K562 (cell line): ENCODE measurements around the gene TFRC. TPM values are rescaled to one million over a fixed set of nuclear protein-coding genes. Genes with fewer than 3 reads are reported as not detected.

ENCODE experiments used
- ATAC-seq: fragments of 200-7000 bp; cut with Tn5 transposase; 3 replicates; pipeline ENCODE4 v1.9.1; 2020; ENCODE audit warnings: moderate library complexity
- BruUV-seq: library from RNA; stranded (reverse); fragments of 400-500 nt; replicated peaks from 2 replicates; lab custom pipeline; 2021; lab: Mats Ljungman, UMichigan
- CTCF ChIA-PET: fragments of 300-600 bp; formaldehyde crosslinking; extraction: SDS; loops from one replicate; lab custom pipeline; 2021; ENCODE audit warnings: low intra/inter-chr PET ratio; lab: Yijun Ruan, JAX
- POLR2A ChIA-PET: fragments of 300-600, 350-650 bp; sonication (Branson Sonifier 250); formaldehyde crosslinking; extraction: SDS; loops from one replicate; lab custom pipeline; 2021; ENCODE audit warnings: antibody characterized with exemption, inconsistent platforms; lab: Yijun Ruan, JAX
- DNase-seq, 4 experiments: peaks; one replicate each; pipeline versions ENCODE4 v3.0.0 to v3.0.0-alpha.2; 2011 to 2018; ENCODE audit warnings: low spot score in 3 of 4, mixed read lengths in 3 of 4; ENCODE audit errors: extremely low read depth in 1 of 4
- FAIRE-seq: peaks from 2 replicates; lab custom pipeline; 2011; peaks lifted over from hg19 to GRCh38; lab: Jason Lieb, UNC
- H2AFZ ChIP-seq: 2 replicates; pipeline ENCODE4 v1.6.0; 2011; ENCODE audit warnings: low read depth, low read length, control low read depth, inconsistent platforms
- H3K27ac ChIP-seq: fragments of 200-600 bp; 3 replicates; pipeline ENCODE4 v1.8.0; 2011; ENCODE audit warnings: low read depth, mild to moderate bottlenecking, control low read depth, inconsistent platforms, low read length, moderate library complexity, mixed read lengths; ENCODE audit errors: extremely low read depth
- H3K27me3 ChIP-seq, 2 experiments: fragments of 300-600 bp in 1 of 2; 2 replicates in 1 of 2; 3 replicates in 1 of 2; pipeline versions ENCODE4 v1.6.0 to v1.8.0; 2011; ENCODE audit warnings: inconsistent platforms in 2 of 2, low read length in 2 of 2, mild to moderate bottlenecking in 1 of 2, mixed read lengths in 1 of 2, moderate library complexity in 1 of 2; ENCODE audit not compliant: control insufficient read depth in 2 of 2, insufficient read depth in 2 of 2
- H3K36me3 ChIP-seq: fragments of 300-600 bp; 3 replicates; pipeline ENCODE4 v1.8.0; 2011; ENCODE audit warnings: mild to moderate bottlenecking, low read length, inconsistent platforms; ENCODE audit not compliant: control insufficient read depth, insufficient read depth
- H3K4me1 ChIP-seq, 2 experiments: fragments of 200-600 bp in 1 of 2; replicated peaks in 1 of 2; 2 replicates in 1 of 2; 3 replicates in 1 of 2; pipeline versions ENCODE4 v1.5.1 to v1.8.0; 2011; ENCODE audit warnings: inconsistent platforms in 2 of 2, low read length in 2 of 2, mild to moderate bottlenecking in 1 of 2, mixed read lengths in 1 of 2, moderate library complexity in 1 of 2; ENCODE audit not compliant: control insufficient read depth in 2 of 2, insufficient read depth in 2 of 2
- H3K4me2 ChIP-seq: 2 replicates; pipeline ENCODE4 v1.6.1; 2011; ENCODE audit warnings: low read length, control low read depth, inconsistent platforms, mixed read lengths; ENCODE audit not compliant: insufficient read depth
- H3K4me3 ChIP-seq: fragments of 200-600 bp; sonication (generic), shearing (Covaris generic); 2 replicates; pipeline ENCODE4 v1.5.1; 2016; ENCODE audit warnings: control low read depth, inconsistent platforms
- H3K79me2 ChIP-seq: fragments of 200-600 bp; 3 replicates; pipeline ENCODE4 v1.8.0; 2011; ENCODE audit warnings: low read length, inconsistent platforms; ENCODE audit not compliant: control insufficient read depth, insufficient read depth
- H3K9ac ChIP-seq, 2 experiments: 2 replicates each; pipeline versions ENCODE4 v1.6.0 to v1.6.1; 2011; ENCODE audit warnings: low read depth in 2 of 2, low read length in 2 of 2, control low read depth in 1 of 2, inconsistent platforms in 1 of 2, mild to moderate bottlenecking in 1 of 2, mixed read lengths in 1 of 2; ENCODE audit not compliant: insufficient read depth in 1 of 2
- H3K9me1 ChIP-seq: one replicate; pipeline ENCODE4 v1.6.0; 2011; ENCODE audit warnings: inconsistent platforms, mild to moderate bottlenecking, low read length, moderate library complexity; ENCODE audit not compliant: control insufficient read depth, insufficient read depth
- H3K9me3 ChIP-seq: replicated peaks from 2 replicates; pipeline ENCODE4 v1.5.1; 2011; ENCODE audit warnings: low read depth, low read length, inconsistent platforms; ENCODE audit not compliant: control insufficient read depth, insufficient read depth
- H4K20me1 ChIP-seq: replicated peaks from 2 replicates; pipeline ENCODE4 v1.6.1; 2011; ENCODE audit warnings: low read length, inconsistent platforms, mixed read lengths; ENCODE audit not compliant: control insufficient read depth, insufficient read depth
- BHLHE40 ChIP-seq: IDR thresholded peaks from 2 replicates; pipeline ENCODE4 v1.6.1; 2011; ENCODE audit warnings: low read length, improper control_type of control experiment
- CBX2 ChIP-seq: fragments of 200-600 bp; sonication (generic); IDR thresholded peaks from one replicate; pipeline ENCODE4 v1.6.1; 2012; ENCODE audit warnings: mild to moderate bottlenecking, low read length, inconsistent platforms; ENCODE audit not compliant: insufficient read depth, poor library complexity, severe bottlenecking
- DPF2 ChIP-seq: fragments of 450-650 bp; IDR thresholded peaks from 2 replicates; pipeline ENCODE4 v1.6.1; 2016
- LARP7 ChIP-seq: fragments of 450-650 bp; IDR thresholded peaks from 2 replicates; pipeline ENCODE4 v1.6.1; 2016
- MITF ChIP-seq: IDR thresholded peaks from 2 replicates; pipeline ENCODE4 v1.6.1; 2014; ENCODE audit warnings: antibody characterized with exemption
- NFATC3 ChIP-seq: fragments of 450-650 bp; IDR thresholded peaks from 2 replicates; pipeline ENCODE4 v1.6.1; 2017; ENCODE audit warnings: mild to moderate bottlenecking
- PBX2 ChIP-seq, 2 experiments: IDR thresholded peaks in 1 of 2; conservative IDR thresholded peaks in 1 of 2; 2 replicates each; pipeline ENCODE4 v1.6.1; 2016; ENCODE audit warnings: low read depth in 2 of 2, mild to moderate bottlenecking in 1 of 2, missing compliant biosample characterization in 1 of 2, missing genetic modification characterization in 1 of 2, moderate library complexity in 1 of 2
- POLR2H ChIP-seq: IDR thresholded peaks from 2 replicates; pipeline ENCODE4 v1.6.1; 2016; ENCODE audit warnings: missing genetic modification characterization, low read depth, mild to moderate bottlenecking, control low read depth, missing compliant biosample characterization, moderate library complexity
- SIX5 ChIP-seq, 2 experiments: IDR thresholded peaks; 2 replicates each; pipeline ENCODE4 v1.6.1; 2011; ENCODE audit warnings: low read length in 2 of 2, borderline replicate concordance in 1 of 2, low read depth in 1 of 2, mild to moderate bottlenecking in 1 of 2, moderate library complexity in 1 of 2; ENCODE audit not compliant: insufficient read depth in 1 of 2
- THRAP3 ChIP-seq: fragments of 450-650 bp; IDR thresholded peaks from 2 replicates; pipeline ENCODE4 v1.6.1; 2016; ENCODE audit warnings: mild to moderate bottlenecking, inconsistent platforms, borderline replicate concordance
- WHSC1 ChIP-seq: IDR thresholded peaks from one replicate; pipeline ENCODE4 v1.6.1; 2012; ENCODE audit warnings: low read length, control low read depth, inconsistent platforms
- ZNF408 ChIP-seq: fragments of 250-450 bp; sonication (Bioruptor Pico); IDR thresholded peaks from 2 replicates; pipeline ENCODE4 v1.4.0; 2020; ENCODE audit warnings: low read depth, mild to moderate bottlenecking, moderate library complexity
- ZNF589 ChIP-seq: fragments of 200-800 bp; sonication (Bioruptor generic); IDR thresholded peaks from 2 replicates; pipeline ENCODE4 v1.6.1; 2016; ENCODE audit warnings: low read depth, missing genetic modification characterization, missing compliant biosample characterization
- WGBS: fragments of 100-300 bp; shearing (Covaris generic); methylation state at CpG from one replicate; pipeline ENCODE4 v1.1.6; 2016; ENCODE audit warnings: low coverage, mixed read lengths; ENCODE audit not compliant: insufficient coverage; ENCODE audit errors: missing lambda C conversion rate; 5-methylcytosine and 5-hydroxymethylcytosine counted together
- in situ Hi-C: fragments of 300-500 bp; cut with MboI; formaldehyde crosslinking; loops from 4 replicates; pipeline ENCODE4 v1.15.0; 2018; ENCODE audit warnings: inconsistent platforms, mixed read lengths
- intact Hi-C: fragments of 100-400 bp; cut with micrococcal nuclease; formaldehyde crosslinking; loops from 2 replicates; pipeline ENCODE4 v1.14.2; 2022
- polyA plus RNA-seq, 8 experiments: library from polyadenylated mRNA; depleted of rRNA in 4 of 8; stranded (reverse) in 5 of 8; unstranded in 3 of 8; fragments of >200 nt; fragmentation: Nextera tagmentation in 2 of 8; fragmentation: Illumina TruSeq in 1 of 8; extraction: Ambion mirVana in 2 of 8; extraction: Trizol in 1 of 8; gene quantifications; 2 replicates each; pipeline versions ENCODE4 v1.2.1 to v1.2.3, GENCODE V29; 2011 to 2014; ENCODE audit warnings: inconsistent platforms in 1 of 8, missing spikeins in 1 of 8
- total RNA-seq, 7 experiments: library from RNA; depleted of rRNA in 6 of 7; stranded (reverse); fragments of >200 nt in 6 of 7; fragmentation: Illumina TruSeq in 2 of 7; extraction: Trizol in 2 of 7; gene quantifications; 2 replicates each; pipeline versions ENCODE4 v1.2.1 to v1.2.3, GENCODE V29; 2011 to 2021; ENCODE audit warnings: low replicate concordance in 1 of 7
- TF ChIP-seq, protein P1 (sequence below): sonication (generic); formaldehyde crosslinking; IDR thresholded peaks from 2 replicates; pipeline ENCODE4 v1.8.0; 2022; ENCODE audit warnings: mild to moderate bottlenecking, missing genetic modification reagents, borderline replicate concordance

Gene TFRC
- total and polyA plus RNA-seq, 9 of the 15 experiments (the other 6 are each of a cell fraction or from before 2014, with no cell fraction given), result 149 to 679 (median 332) TPM

DNA sequence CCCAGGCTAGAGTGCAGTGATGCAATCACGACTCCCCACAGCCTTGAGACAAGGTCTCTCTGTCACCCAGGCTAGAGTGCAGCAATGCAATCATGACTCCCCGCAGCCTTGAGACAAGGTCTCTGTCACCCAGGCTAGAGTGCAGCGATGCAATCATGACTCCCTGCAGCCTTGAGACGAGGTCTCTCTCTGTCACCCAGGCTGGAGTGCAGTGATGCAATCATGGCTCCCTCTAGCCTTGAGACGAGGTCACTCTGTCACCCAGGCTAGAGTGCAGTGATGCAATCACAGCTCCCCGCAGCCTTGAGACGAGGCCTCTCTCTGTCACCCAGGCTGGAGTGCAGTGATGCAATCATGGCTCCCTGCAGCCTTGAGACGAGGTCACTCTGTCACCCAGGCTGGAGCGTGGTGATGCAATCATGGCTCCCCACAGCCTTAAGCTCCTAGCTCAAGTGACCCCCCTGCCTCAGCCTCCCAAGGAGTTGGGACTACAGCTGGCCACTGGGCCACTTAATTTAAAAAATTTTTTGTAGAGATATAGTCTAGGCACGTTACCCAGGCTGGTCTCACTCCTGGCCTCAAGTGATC is 26.1 kb downstream of the TFRC start:
- Histone ChIP-seq H3K27ac (peak overlapping the region; percentile 63; the same call in 2 of the 3 replicates), H3K9me3 (no peaks in the 10 kb centered on the region), H4K20me1 (peaks cover 44% of the 10 kb centered on the region; the same call in 1 of the 2 replicates), H2AFZ (no peak overlapping the region), H3K4me3 (no peak overlapping the region), H3K9ac (no peak overlapping the region), H3K9me1 (no peaks in the 10 kb centered on the region), H3K27me3 (no peaks in the 10 kb centered on the region), H3K4me1 (no peaks in the 10 kb centered on the region; a peak in 1 of 5 replicates), H3K36me3 (peaks cover 97% of the 10 kb centered on the region), H3K4me2 (no peak overlapping the region), H3K79me2 (peaks cover 41% of the 10 kb centered on the region)
- intact Hi-C loops, result no loop called here
- BruUV-seq, result no TSS peak
- ChIA-PET POLR2A (interaction anchor here (0.6 to 3.1 kb wide), 8 partner anchors 8 to 181 kb away, joined by 3 to 18 read pairs (median 8); no protein-coding TSS in a partner anchor), CTCF (no interaction called here)
- no peak for FAIRE-seq
- peak in 1 of 4 experiments; percentile 69 for DNase-seq
- in situ Hi-C loops, result no loop called here
- ATAC-seq, result peak; percentile 79
- WGBS, result 55% methylated on average over 10 of the region's 10 CpGs
- 0 out of 2 replicates have a peak, but pooled peaks have one; percentile 19 for TF ChIP-seq BHLHE40
- TF ChIP-seq, protein P1, sequence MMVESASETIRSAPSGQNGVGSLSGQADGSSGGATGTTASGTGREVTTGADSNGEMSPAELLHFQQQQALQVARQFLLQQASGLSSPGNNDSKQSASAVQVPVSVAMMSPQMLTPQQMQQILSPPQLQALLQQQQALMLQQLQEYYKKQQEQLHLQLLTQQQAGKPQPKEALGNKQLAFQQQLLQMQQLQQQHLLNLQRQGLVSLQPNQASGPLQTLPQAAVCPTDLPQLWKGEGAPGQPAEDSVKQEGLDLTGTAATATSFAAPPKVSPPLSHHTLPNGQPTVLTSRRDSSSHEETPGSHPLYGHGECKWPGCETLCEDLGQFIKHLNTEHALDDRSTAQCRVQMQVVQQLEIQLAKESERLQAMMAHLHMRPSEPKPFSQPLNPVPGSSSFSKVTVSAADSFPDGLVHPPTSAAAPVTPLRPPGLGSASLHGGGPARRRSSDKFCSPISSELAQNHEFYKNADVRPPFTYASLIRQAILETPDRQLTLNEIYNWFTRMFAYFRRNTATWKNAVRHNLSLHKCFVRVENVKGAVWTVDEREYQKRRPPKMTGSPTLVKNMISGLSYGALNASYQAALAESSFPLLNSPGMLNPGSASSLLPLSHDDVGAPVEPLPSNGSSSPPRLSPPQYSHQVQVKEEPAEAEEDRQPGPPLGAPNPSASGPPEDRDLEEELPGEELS (CRISPR knock-in tag), result no peak
- TF ChIP-seq NFATC3, result no peak
- TF ChIP-seq SIX5 (IDR thresholded peaks at IDR 0.05; ENCODE audit: borderline replicate concordance in 1 of 2, insufficient read depth in 1 of 2, low read depth in 1 of 2, low read length in 2 of 2), result no peak
- TF ChIP-seq MITF, result no peak
- no peak for TF ChIP-seq THRAP3
- no peak for TF ChIP-seq PBX2 (CRISPR knock-in tag; IDR thresholded peaks at IDR 0.05; ENCODE audit: low read depth)
- TF ChIP-seq PBX2 (tag; conservative IDR thresholded peaks at IDR 0.05; ENCODE audit: low read depth), result peak; percentile 30; the same call in 1 of the 2 replicates
- TF ChIP-seq ZNF589 (CRISPR knock-in tag), result peak; percentile 73; the same call in 1 of the 2 replicates
- no peak for TF ChIP-seq CBX2
- peak; percentile 37; the same call in 1 of the 2 replicates for TF ChIP-seq DPF2
- TF ChIP-seq WHSC1, result no peak
- TF ChIP-seq ZNF408 (CRISPR knock-in tag), result no peak
- no peak for TF ChIP-seq LARP7
- TF ChIP-seq POLR2H (tag), result peak; percentile 16; the same call in 1 of the 2 replicates
